KG1 (cell line): ENCODE results near the gene DCAF8.

ENCODE experiments used
- DNase-seq: peaks from one replicate; lab custom pipeline; 2025; lab: John Stamatoyannopoulos, UW

DCAF8 gene

DNA sequence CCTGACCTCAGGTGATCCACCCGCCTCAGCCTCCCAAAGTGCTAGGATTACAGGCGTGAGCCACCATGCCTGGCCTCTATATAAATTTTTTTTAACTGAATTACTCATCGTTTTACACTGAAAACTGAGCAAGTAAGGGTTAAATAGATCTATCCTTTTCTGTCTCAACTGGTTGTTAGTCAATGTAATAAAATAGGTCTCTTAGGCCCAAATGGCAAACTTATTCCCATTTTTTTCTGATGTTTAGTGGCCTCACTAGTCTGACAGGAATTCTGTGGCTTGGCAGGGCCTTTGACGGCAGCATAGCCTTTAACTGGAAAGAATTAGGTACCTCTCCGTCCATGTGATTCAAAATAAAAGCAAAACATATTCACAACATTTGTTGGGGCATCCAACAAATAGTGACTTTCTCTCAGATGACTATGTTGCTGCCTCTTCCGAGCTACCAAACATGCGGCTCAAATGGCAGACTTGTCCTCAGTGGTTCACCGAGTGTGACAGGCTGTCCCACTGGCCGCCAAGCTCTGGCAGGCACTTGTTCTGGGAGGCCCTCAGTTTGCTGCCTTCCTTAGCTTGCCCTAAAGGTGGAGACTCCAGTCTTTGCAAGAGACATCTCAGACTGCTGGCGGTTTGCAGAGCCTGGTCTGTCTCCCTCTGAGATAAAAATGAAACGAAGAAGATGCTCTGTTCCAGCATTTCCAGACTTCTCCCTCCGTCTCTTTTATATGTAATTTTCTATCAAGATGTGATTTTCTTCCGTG lies 93.6 kb downstream of the DCAF8 start:
- DNase-seq, result no peak

- DNase-seq, result no peak
These were observed 94.3 kb downstream of the DCAF8 start for GRCh38 chr1:160168016-160168415.

DNA sequence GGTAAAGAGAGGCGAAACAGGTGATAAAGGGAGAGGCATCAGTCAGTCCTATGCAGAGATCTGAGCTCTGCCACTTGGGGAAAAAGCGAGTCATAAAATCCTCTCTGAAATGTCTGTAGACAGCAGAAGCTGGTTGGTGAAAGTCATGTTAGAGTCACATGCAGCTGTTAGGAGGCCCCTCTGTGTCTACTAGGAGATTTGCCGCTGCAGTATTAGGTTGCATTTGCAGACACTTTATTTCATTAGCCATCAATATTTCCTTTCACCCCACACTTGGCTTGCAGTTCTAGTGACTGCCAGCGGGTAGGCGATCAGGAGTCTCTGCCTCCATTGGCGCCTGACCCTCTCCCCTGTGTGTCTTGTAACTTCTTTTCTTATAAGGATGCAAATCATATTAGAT lies 94.8 kb downstream of the DCAF8 start:
- no peak for DNase-seq

DNA sequence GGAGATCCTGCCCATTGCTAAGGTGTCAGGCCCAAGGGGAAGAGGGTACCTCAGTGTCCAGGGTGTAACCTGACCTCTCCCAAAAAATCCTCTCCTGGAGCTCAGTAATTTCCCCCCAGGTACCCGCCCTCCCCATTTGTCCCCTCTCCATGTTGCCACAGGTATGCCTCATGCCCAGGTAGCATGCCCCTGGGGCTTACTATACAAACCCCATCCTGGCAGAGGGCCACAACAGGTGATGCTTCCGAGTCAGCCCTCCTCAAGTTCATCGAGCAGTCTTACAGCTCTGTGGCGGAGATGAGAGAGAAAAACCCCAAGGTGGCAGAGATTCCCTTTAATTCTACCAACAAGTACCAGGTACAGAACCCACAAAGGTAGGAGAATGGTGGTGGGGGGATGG lies 95.3 kb downstream of the DCAF8 start:
- DNase-seq, result no peak

DNA sequence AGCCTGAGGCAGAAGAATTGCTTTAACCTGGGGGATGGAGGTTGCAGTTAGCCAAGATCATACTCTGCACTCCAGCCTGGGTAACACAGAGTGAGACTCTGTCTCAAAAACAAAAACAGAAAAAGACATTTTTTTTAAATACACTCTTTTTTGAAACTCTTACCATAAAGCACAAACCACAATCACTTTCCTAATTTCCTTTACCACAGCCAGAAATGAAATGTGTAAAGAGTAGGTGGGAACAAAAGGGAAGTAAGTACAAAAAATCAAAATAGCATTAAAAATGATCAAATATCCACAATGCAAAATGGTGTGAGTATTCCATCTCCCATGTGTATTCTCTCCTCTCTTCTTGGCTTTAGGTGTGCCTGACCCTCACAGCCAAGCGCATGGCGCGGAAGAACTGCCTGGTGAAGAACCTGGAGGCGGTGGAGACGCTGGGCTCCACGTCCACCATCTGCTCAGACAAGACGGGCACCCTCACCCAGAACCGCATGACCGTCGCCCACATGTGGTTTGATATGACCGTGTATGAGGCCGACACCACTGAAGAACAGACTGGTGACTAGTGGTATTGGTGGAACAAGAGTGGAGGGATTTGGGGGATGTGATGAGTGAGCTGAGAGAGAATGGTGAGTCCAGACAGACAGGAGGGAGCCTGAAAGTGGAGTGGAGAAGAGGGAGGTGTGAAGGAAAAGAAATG lies 96.0 kb downstream of the DCAF8 start:
- no peak for DNase-seq
